ENCODE data around the gene PRKCD. TPM values are rescaled to one million over a fixed set of nuclear protein-coding genes. Genes with fewer than 3 reads are reported as not detected.

PRKCD gene
- polyA plus RNA-seq, 3 donors from 2014 or later = 14.7 to 36.8 (median 26.1) TPM

- DNase-seq = no peak
- H3K4me1 Mint-ChIP-seq = peaks cover 12 to 15% of the 10 kb centered on the region in 2 donors
- H3K36me3 Mint-ChIP-seq = peaks cover 10 to 36% (median 19%) of the 10 kb centered on the region in 3 donors
- H3K9me3 Mint-ChIP-seq = no peaks in the 10 kb centered on the region
- H3K27ac Mint-ChIP-seq = no peak overlapping the region
- H3K27me3 Mint-ChIP-seq (ENCODE audit: low read depth in 3 of 3) = peaks cover 0 to 3% (median 0%) of the 10 kb centered on the region in 3 donors
- H3K4me3 Mint-ChIP-seq = no peak overlapping the region
Observed at GRCh38 chr3:53188720-53189119, 27.7 kb downstream of the PRKCD start.

GRCh38 chr3:53189276-53189675 lies 28.3 kb downstream of the PRKCD start:
- Mint-ChIP-seq H3K36me3 (peaks cover 10 to 36% (median 19%) of the 10 kb centered on the region in 3 donors), H3K27ac (peak overlapping the region in 1 of 6 donors; percentile 23), H3K4me1 (peaks cover 12 to 15% of the 10 kb centered on the region in 2 donors), H3K9me3 (no peaks in the 10 kb centered on the region), H3K27me3 (ENCODE audit: low read depth in 3 of 3) (peaks cover 0 to 3% (median 0%) of the 10 kb centered on the region in 3 donors), H3K4me3 (no peak overlapping the region)
- no peak for DNase-seq

- Mint-ChIP-seq H3K9me3 (no peaks in the 10 kb centered on the region), H3K4me1 (peaks cover 13 to 15% of the 10 kb centered on the region in 2 donors), H3K27me3 (ENCODE audit: low read depth in 3 of 3) (peaks cover 0 to 1% (median 0%) of the 10 kb centered on the region in 3 donors), H3K36me3 (peaks cover 5 to 30% (median 13%) of the 10 kb centered on the region in 3 donors), H3K27ac (peak overlapping the region in 1 of 6 donors; percentile 54), H3K4me3 (no peak overlapping the region)
- DNase-seq = no peak
Observed at GRCh38 chr3:53190659-53191058, 29.6 kb downstream of the PRKCD start.

GRCh38 chr3:53191836-53192480 lies 30.9 kb downstream of the PRKCD start:
- H3K36me3 Mint-ChIP-seq = peaks cover 5 to 30% (median 13%) of the 10 kb centered on the region in 3 donors
- peaks cover 0 to 1% (median 0%) of the 10 kb centered on the region in 3 donors for H3K27me3 Mint-ChIP-seq (ENCODE audit: low read depth in 3 of 3)
- H3K4me3 Mint-ChIP-seq = peak overlapping the region in 1 of 5 donors; percentile 24

GRCh38 chr3:53192608-53193007 lies 31.6 kb downstream of the PRKCD start:
- DNase-seq = peak in 1 of 3 donors; percentile 19
- Mint-ChIP-seq H3K9me3 (no peaks in the 10 kb centered on the region), H3K4me3 (peak overlapping the region in 2 of 5 donors; percentile 13 to 68), H3K27me3 (ENCODE audit: low read depth in 3 of 3) (peaks cover 0 to 1% (median 1%) of the 10 kb centered on the region in 3 donors), H3K27ac (peak overlapping the region; percentile 81 to 92 (median 89)), H3K4me1 (peaks cover 14 to 15% of the 10 kb centered on the region in 2 donors), H3K36me3 (peaks cover 5 to 27% (median 13%) of the 10 kb centered on the region in 3 donors)

More at GRCh38 chr3:53191836-53192480, 30.9 kb downstream of the PRKCD start:
- no peak for DNase-seq
- no peaks in the 10 kb centered on the region for H3K9me3 Mint-ChIP-seq
- peaks cover 14 to 15% of the 10 kb centered on the region in 2 donors for H3K4me1 Mint-ChIP-seq
- H3K27ac Mint-ChIP-seq = peak overlapping the region in 5 of 6 donors; percentile 62 to 85 (median 70)

GRCh38 chr3:53193466-53194209 lies 32.6 kb downstream of the PRKCD start:
- no peak for DNase-seq
- H3K36me3 Mint-ChIP-seq = peaks cover 5 to 21% (median 13%) of the 10 kb centered on the region in 3 donors
- H3K4me1 Mint-ChIP-seq = peaks cover 14 to 15% of the 10 kb centered on the region in 2 donors
- H3K27ac Mint-ChIP-seq = peak overlapping the region in 3 of 6 donors; percentile 24 to 91 (median 81)
- no peaks in the 10 kb centered on the region for H3K9me3 Mint-ChIP-seq
- H3K27me3 Mint-ChIP-seq (ENCODE audit: low read depth in 3 of 3) = peaks cover 0 to 1% (median 0%) of the 10 kb centered on the region in 3 donors
- no peak overlapping the region for H3K4me3 Mint-ChIP-seq

GRCh38 chr3:53194210-53195065 lies 33.4 kb downstream of the PRKCD start:
- Mint-ChIP-seq H3K27ac (no peak overlapping the region), H3K27me3 (ENCODE audit: low read depth in 3 of 3) (peaks cover 0 to 1% (median 0%) of the 10 kb centered on the region in 3 donors), H3K4me1 (peaks cover 14 to 15% of the 10 kb centered on the region in 2 donors), H3K9me3 (no peaks in the 10 kb centered on the region), H3K4me3 (no peak overlapping the region), H3K36me3 (peaks cover 5 to 18% (median 13%) of the 10 kb centered on the region in 3 donors)
- no peak for DNase-seq

- Mint-ChIP-seq H3K36me3 (peaks cover 2 to 13% (median 10%) of the 10 kb centered on the region in 3 donors), H3K27me3 (ENCODE audit: low read depth in 3 of 3) (peaks cover 0 to 1% (median 0%) of the 10 kb centered on the region in 3 donors), H3K27ac (no peak overlapping the region), H3K4me3 (no peak overlapping the region), H3K9me3 (no peaks in the 10 kb centered on the region), H3K4me1 (peaks cover 14 to 15% of the 10 kb centered on the region in 2 donors)
- no peak for DNase-seq
Observed at GRCh38 chr3:53195066-53195450, 34.0 kb downstream of the PRKCD start.

GRCh38 chr3:53195602-53196574 lies 34.9 kb downstream of the PRKCD start:
- Mint-ChIP-seq H3K9me3 (no peaks in the 10 kb centered on the region), H3K4me3 (no peak overlapping the region), H3K27ac (no peak overlapping the region)

GRCh38 chr3:53196575-53197407 lies 35.8 kb downstream of the PRKCD start:
- Mint-ChIP-seq H3K27me3 (ENCODE audit: low read depth in 3 of 3) (peaks cover 1 to 2% (median 2%) of the 10 kb centered on the region in 3 donors), H3K4me1 (peaks cover 13 to 15% of the 10 kb centered on the region in 2 donors), H3K36me3 (peaks cover 0 to 7% (median 6%) of the 10 kb centered on the region in 3 donors), H3K4me3 (no peak overlapping the region), H3K27ac (no peak overlapping the region), H3K9me3 (no peaks in the 10 kb centered on the region)
- no peak for DNase-seq

More at GRCh38 chr3:53195602-53196574, 34.9 kb downstream of the PRKCD start:
- peaks cover 14 to 15% of the 10 kb centered on the region in 2 donors for H3K4me1 Mint-ChIP-seq
- H3K36me3 Mint-ChIP-seq = peaks cover 0 to 7% (median 6%) of the 10 kb centered on the region in 3 donors
- peaks cover 1 to 2% (median 2%) of the 10 kb centered on the region in 3 donors for H3K27me3 Mint-ChIP-seq (ENCODE audit: low read depth in 3 of 3)
- DNase-seq = peak; percentile 49 to 60 (median 53)

GRCh38 chr3:53198256-53198977 lies 37.4 kb downstream of the PRKCD start:
- DNase-seq = no peak
- no peak overlapping the region for H3K27ac Mint-ChIP-seq
- no peaks in the 10 kb centered on the region for H3K36me3 Mint-ChIP-seq
- H3K4me3 Mint-ChIP-seq = no peak overlapping the region
- no peaks in the 10 kb centered on the region for H3K9me3 Mint-ChIP-seq
- peaks cover 1 to 7% (median 3%) of the 10 kb centered on the region in 3 donors for H3K27me3 Mint-ChIP-seq (ENCODE audit: low read depth in 3 of 3)
- H3K4me1 Mint-ChIP-seq = peaks cover 0 to 2% of the 10 kb centered on the region in 2 donors
